ENCODE data around the gene NEK10.

DNA sequence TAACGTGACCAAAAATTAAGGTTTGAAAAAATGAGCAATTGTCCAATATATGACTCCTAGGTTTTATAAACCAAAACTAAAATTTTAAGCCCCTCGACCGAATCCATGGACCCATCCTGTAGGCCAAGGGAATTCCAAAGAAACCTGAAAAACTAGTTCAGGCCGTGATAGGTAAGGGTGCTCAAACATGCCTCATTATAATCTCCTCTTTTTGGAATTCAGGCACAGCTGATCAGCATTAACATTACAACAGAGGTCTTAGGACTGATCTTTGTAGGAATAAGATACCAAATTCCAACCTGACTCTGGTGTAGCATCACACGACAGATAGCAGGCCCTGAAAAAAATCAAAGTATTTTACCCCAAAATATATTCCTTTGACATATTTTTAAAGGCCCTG is 155.7 kb downstream of the NEK10 start:
- TF ChIP-seq, protein P1, sequence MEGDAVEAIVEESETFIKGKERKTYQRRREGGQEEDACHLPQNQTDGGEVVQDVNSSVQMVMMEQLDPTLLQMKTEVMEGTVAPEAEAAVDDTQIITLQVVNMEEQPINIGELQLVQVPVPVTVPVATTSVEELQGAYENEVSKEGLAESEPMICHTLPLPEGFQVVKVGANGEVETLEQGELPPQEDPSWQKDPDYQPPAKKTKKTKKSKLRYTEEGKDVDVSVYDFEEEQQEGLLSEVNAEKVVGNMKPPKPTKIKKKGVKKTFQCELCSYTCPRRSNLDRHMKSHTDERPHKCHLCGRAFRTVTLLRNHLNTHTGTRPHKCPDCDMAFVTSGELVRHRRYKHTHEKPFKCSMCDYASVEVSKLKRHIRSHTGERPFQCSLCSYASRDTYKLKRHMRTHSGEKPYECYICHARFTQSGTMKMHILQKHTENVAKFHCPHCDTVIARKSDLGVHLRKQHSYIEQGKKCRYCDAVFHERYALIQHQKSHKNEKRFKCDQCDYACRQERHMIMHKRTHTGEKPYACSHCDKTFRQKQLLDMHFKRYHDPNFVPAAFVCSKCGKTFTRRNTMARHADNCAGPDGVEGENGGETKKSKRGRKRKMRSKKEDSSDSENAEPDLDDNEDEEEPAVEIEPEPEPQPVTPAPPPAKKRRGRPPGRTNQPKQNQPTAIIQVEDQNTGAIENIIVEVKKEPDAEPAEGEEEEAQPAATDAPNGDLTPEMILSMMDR (conservative IDR thresholded peaks at IDR 0.05; ENCODE audit: low read depth, low read length), result no peak
- no peak for TF ChIP-seq EZH2 (IDR thresholded peaks at IDR 0.05; ENCODE audit: borderline replicate concordance, low read depth, low read length, poor library complexity, severe bottlenecking)
